ENCODE measurements around the gene OSBPL9.

OSBPL9 gene

GRCh38 chr1:51650198-51650597 is 33.3 kb downstream of the OSBPL9 start:
- DNase-seq (ENCODE audit: low read depth) = no peak
- H3K4me3 ChIP-seq (ENCODE audit: low read depth, low read length) = no peak overlapping the region
- no peak for TF ChIP-seq CTCF (IDR thresholded peaks at IDR 0.05; ENCODE audit: insufficient read depth, low read depth, low read length, missing control alignments)

DNA sequence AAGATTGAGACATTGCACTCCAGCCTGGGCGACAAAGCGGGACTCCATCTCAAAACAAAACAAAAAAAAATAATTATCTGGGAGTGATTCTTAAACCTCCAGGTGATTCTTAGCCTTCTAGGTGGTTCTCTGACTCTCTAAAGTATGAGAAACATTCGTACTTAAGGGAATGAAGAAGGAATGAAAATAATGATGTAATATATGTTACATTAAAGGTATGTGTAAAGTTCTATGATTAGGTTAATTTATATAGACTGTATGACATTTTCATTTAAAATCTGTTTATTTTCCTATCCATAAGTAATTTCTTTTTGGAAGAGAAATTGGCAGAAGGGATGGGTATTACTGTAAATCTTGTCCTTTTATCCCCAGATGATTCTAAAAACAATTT is 34.7 kb downstream of the OSBPL9 start:
- TF ChIP-seq CTCF (IDR thresholded peaks at IDR 0.05; ENCODE audit: insufficient read depth, low read depth, low read length, missing control alignments) = no peak
- no peak overlapping the region for H3K4me3 ChIP-seq (ENCODE audit: low read depth, low read length)
- no peak for DNase-seq (ENCODE audit: low read depth)

- no peak for TF ChIP-seq CTCF (IDR thresholded peaks at IDR 0.05; ENCODE audit: insufficient read depth, low read depth, low read length, missing control alignments)
- DNase-seq (ENCODE audit: low read depth) = peak; percentile 4
- no peak overlapping the region for H3K4me3 ChIP-seq (ENCODE audit: low read depth, low read length)
Observed at GRCh38 chr1:51652599-51652998, 35.7 kb downstream of the OSBPL9 start.

GRCh38 chr1:51653127-51653526 is 36.2 kb downstream of the OSBPL9 start:
- no peak overlapping the region for H3K4me3 ChIP-seq (ENCODE audit: low read depth, low read length)
- no peak for TF ChIP-seq CTCF (IDR thresholded peaks at IDR 0.05; ENCODE audit: insufficient read depth, low read depth, low read length, missing control alignments)
- no peak for DNase-seq (ENCODE audit: low read depth)

GRCh38 chr1:51654000-51654399 is 37.1 kb downstream of the OSBPL9 start:
- no peak overlapping the region for H3K4me3 ChIP-seq (ENCODE audit: low read depth, low read length)
- no peak for TF ChIP-seq CTCF (IDR thresholded peaks at IDR 0.05; ENCODE audit: insufficient read depth, low read depth, low read length, missing control alignments)
- DNase-seq (ENCODE audit: low read depth) = no peak

- TF ChIP-seq CTCF (IDR thresholded peaks at IDR 0.05; ENCODE audit: insufficient read depth, low read depth, low read length, missing control alignments) = no peak
- H3K4me3 ChIP-seq (ENCODE audit: low read depth, low read length) = no peak overlapping the region
- no peak for DNase-seq (ENCODE audit: low read depth)
Observed at GRCh38 chr1:51656374-51656773, 39.5 kb downstream of the OSBPL9 start.

DNA sequence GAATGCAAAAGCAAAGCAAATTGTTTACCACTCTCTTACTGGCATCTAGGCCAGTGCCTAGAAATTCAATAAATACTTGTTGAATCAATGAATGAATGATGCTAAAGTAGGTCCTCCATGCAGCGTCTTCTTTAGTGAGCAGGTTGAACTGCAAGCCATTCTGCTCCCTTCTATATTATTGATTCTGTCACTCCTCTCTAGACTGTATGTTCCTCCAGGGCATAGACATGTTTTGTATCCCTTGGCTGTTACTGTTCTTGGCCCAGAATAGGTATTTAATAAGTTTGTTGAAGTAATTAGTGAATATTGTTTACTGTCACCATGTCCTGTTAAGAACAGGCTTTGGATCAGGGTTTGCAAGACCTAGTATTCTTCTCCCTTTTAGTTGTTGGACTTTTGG is 43.7 kb downstream of the OSBPL9 start:
- DNase-seq (ENCODE audit: low read depth) = no peak
- TF ChIP-seq CTCF (IDR thresholded peaks at IDR 0.05; ENCODE audit: insufficient read depth, low read depth, low read length, missing control alignments) = no peak
- H3K4me3 ChIP-seq (ENCODE audit: low read depth, low read length) = no peak overlapping the region
